ENCODE results near the gene ARID5B.
"Not testable (repeated sequence)": the region's sequence is repeated elsewhere in the genome, so short reads cannot be mapped to it uniquely, and the experiment has no call there.

Gene ARID5B

GRCh38 chr10:61974601-61975390 is 73.3 kb downstream of the ARID5B start:
- H4K91ac ChIP-seq (ENCODE audit: low read depth, low read length) = no peak overlapping the region
- H3K79me2 ChIP-seq (ENCODE audit: control insufficient read depth, insufficient read depth, low read length, poor library complexity) = no peaks in the 10 kb centered on the region
- no peak overlapping the region for H2BK5ac ChIP-seq (ENCODE audit: low read depth, low read length, poor library complexity)
- H3K27me3 ChIP-seq (ENCODE audit: insufficient read depth, low read length) = no peaks in the 10 kb centered on the region
- no peaks in the 10 kb centered on the region for H3K36me3 ChIP-seq (ENCODE audit: control insufficient read depth in 1 of 2, insufficient read depth in 2 of 2, low read length in 2 of 2)
- H2BK12ac ChIP-seq (ENCODE audit: low read length) = no peak overlapping the region
- no peak overlapping the region for H3K9ac ChIP-seq (ENCODE audit: low read length)
- DNase-seq = no peak
- no CpG with 5 or more reads among the region's 8 CpGs for WGBS (ENCODE audit: extremely low coverage, insufficient coverage, insufficient read length)
- no peak overlapping the region for H3K23ac ChIP-seq (ENCODE audit: low read length)
- H3K27ac ChIP-seq (ENCODE audit: low read depth, low read length) = peak overlapping the region; percentile 78
- H2BK120ac ChIP-seq (ENCODE audit: insufficient read depth, low read length, poor library complexity) = no peak overlapping the region
- no peaks in the 10 kb centered on the region for H3K9me3 ChIP-seq (ENCODE audit: insufficient read depth, low read depth, low read length)
- H4K8ac ChIP-seq (ENCODE audit: low read depth, low read length) = no peak overlapping the region
- H3K4me1 ChIP-seq (ENCODE audit: control insufficient read depth in 1 of 2, insufficient read depth in 2 of 2, low read length in 2 of 2) = peaks cover 0 to 6% of the 10 kb centered on the region in 2 experiments
- peaks cover 10% of the 10 kb centered on the region for H3K79me1 ChIP-seq (ENCODE audit: low read length)
- no peak overlapping the region for H3K18ac ChIP-seq (ENCODE audit: low read length)
- H3K14ac ChIP-seq (ENCODE audit: low read length) = no peak overlapping the region
- no peak overlapping the region for H3K4me3 ChIP-seq (ENCODE audit: low read depth, low read length)
- no peak overlapping the region for H2AK5ac ChIP-seq (ENCODE audit: low read length)
- no peak overlapping the region for H3K4ac ChIP-seq (ENCODE audit: low read depth, low read length)
- no peak overlapping the region for H2AFZ ChIP-seq (ENCODE audit: insufficient read depth, low read length, poor library complexity)
- no peak overlapping the region for H4K12ac ChIP-seq (ENCODE audit: low read depth, low read length)
- H3K4me2 ChIP-seq (ENCODE audit: low read length) = peak overlapping the region; percentile 30

DNA sequence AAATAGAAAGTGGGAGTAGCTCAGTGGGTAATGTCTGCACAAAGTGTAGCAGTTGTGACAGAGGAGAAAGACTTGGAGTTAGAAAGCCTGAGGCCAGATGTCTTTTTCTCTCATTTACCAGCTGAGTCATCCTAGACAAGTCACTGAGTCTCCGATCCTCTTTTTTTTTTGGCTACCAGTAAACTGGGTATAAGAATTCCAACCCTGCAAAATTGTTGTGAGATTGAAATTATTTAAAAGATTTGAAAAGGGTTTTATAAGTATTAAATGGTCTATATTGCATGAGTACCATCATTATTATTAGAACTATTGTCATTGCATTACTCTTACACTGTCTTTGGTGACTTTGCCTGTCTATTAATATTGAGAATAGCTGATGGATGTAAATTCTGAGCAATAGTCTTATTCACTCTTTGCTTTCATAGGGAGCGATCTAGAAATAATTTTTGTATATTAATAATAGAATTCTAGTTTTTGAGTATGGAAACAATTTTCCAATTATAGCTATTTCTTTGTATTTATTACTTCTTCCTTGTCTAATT is 74.0 kb downstream of the ARID5B start:
- Histone ChIP-seq H3K36me3 (ENCODE audit: control insufficient read depth in 1 of 2, insufficient read depth in 2 of 2, low read length in 2 of 2) (no peaks in the 10 kb centered on the region), H4K91ac (ENCODE audit: low read depth, low read length) (no peak overlapping the region), H3K9ac (ENCODE audit: low read length) (no peak overlapping the region), H3K9me3 (ENCODE audit: insufficient read depth, low read depth, low read length) (no peaks in the 10 kb centered on the region), H3K79me2 (ENCODE audit: control insufficient read depth, insufficient read depth, low read length, poor library complexity) (no peaks in the 10 kb centered on the region), H2AK5ac (ENCODE audit: low read length) (no peak overlapping the region), H2BK12ac (ENCODE audit: low read length) (no peak overlapping the region), H3K4me3 (ENCODE audit: low read depth, low read length) (no peak overlapping the region), H3K23ac (ENCODE audit: low read length) (no peak overlapping the region), H2AFZ (ENCODE audit: insufficient read depth, low read length, poor library complexity) (no peak overlapping the region), H2BK120ac (ENCODE audit: insufficient read depth, low read length, poor library complexity) (no peak overlapping the region), H3K79me1 (ENCODE audit: low read length) (peaks cover 10% of the 10 kb centered on the region), H3K4me2 (ENCODE audit: low read length) (peak overlapping the region; percentile 30), H3K4me1 (ENCODE audit: control insufficient read depth in 1 of 2, insufficient read depth in 2 of 2, low read length in 2 of 2) (peaks cover 0 to 6% of the 10 kb centered on the region in 2 experiments), H3K27me3 (ENCODE audit: insufficient read depth, low read length) (no peaks in the 10 kb centered on the region), H3K4ac (ENCODE audit: low read depth, low read length) (no peak overlapping the region), H3K27ac (ENCODE audit: low read depth, low read length) (peak overlapping the region; percentile 78), H4K12ac (ENCODE audit: low read depth, low read length) (no peak overlapping the region), H3K18ac (ENCODE audit: low read length) (no peak overlapping the region), H3K14ac (ENCODE audit: low read length) (no peak overlapping the region), H4K8ac (ENCODE audit: low read depth, low read length) (no peak overlapping the region), H2BK5ac (ENCODE audit: low read depth, low read length, poor library complexity) (no peak overlapping the region)
- no CpG with 5 or more reads among the region's 2 CpGs for WGBS (ENCODE audit: extremely low coverage, insufficient coverage, insufficient read length)
- DNase-seq = peak; percentile 30 to 66

DNA sequence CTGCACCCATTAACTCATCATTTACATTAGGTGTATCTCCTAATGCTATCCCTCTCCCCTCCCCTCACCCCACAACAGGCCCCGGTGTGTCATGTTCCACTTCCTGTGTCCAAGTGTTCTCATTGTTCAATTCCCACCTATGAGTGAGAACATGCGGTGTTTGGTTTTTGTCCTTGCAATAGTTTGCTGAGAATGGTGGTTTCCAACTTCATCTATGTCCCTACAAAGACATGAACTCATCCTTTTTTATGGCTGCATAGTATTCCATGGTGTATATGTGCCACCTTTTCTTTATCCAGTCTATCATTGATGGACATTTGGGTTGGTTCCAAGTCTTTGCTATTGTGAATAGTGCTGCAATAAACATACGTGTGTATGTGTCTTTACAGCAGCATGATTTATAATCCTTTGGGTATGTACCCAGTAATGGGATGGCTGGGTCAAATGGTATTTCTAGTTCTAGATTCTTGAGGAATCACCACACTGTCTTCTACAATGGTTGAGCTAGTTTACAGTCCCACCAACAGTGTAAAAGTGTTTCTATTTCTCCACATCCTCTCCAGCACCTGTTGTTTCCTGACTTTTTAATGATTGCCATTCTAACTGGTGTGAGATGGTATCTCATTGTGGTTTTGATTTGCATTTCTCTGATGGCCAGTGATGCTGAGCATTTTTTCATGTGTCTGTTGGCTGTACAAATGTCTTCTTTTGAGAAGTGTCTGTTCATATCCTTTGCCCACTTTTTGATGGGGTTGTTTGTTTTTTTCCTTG is 75.6 kb downstream of the ARID5B start:
- H3K4me1 ChIP-seq (ENCODE audit: control insufficient read depth in 1 of 2, insufficient read depth in 2 of 2, low read length in 2 of 2) = not testable (repeated sequence)

GRCh38 chr10:61978965-61979364 is 77.5 kb downstream of the ARID5B start:
- Histone ChIP-seq H4K8ac (ENCODE audit: low read depth, low read length) (no peak overlapping the region), H3K4ac (ENCODE audit: low read depth, low read length) (no peak overlapping the region), H3K4me2 (ENCODE audit: low read length) (no peak overlapping the region), H3K18ac (ENCODE audit: low read length) (no peak overlapping the region), H3K9me3 (ENCODE audit: insufficient read depth, low read depth, low read length) (no peaks in the 10 kb centered on the region), H2BK12ac (ENCODE audit: low read length) (no peak overlapping the region), H4K12ac (ENCODE audit: low read depth, low read length) (no peak overlapping the region), H2AK5ac (ENCODE audit: low read length) (no peak overlapping the region), H3K27me3 (ENCODE audit: insufficient read depth, low read length) (no peaks in the 10 kb centered on the region), H2AFZ (ENCODE audit: insufficient read depth, low read length, poor library complexity) (no peak overlapping the region), H4K91ac (ENCODE audit: low read depth, low read length) (no peak overlapping the region), H3K27ac (ENCODE audit: low read depth, low read length) (no peak overlapping the region), H2BK120ac (ENCODE audit: insufficient read depth, low read length, poor library complexity) (no peak overlapping the region), H2BK5ac (ENCODE audit: low read depth, low read length, poor library complexity) (no peak overlapping the region), H3K23ac (ENCODE audit: low read length) (no peak overlapping the region), H3K9ac (ENCODE audit: low read length) (no peak overlapping the region), H3K4me1 (ENCODE audit: control insufficient read depth in 1 of 2, insufficient read depth in 2 of 2, low read length in 2 of 2) (peaks cover 0 to 3% of the 10 kb centered on the region in 2 experiments), H3K36me3 (ENCODE audit: control insufficient read depth in 1 of 2, insufficient read depth in 2 of 2, low read length in 2 of 2) (no peaks in the 10 kb centered on the region), H3K79me2 (ENCODE audit: control insufficient read depth, insufficient read depth, low read length, poor library complexity) (no peaks in the 10 kb centered on the region), H3K14ac (ENCODE audit: low read length) (no peak overlapping the region), H3K79me1 (ENCODE audit: low read length) (peaks cover 10% of the 10 kb centered on the region), H3K4me3 (ENCODE audit: low read depth, low read length) (no peak overlapping the region)
- no peak for DNase-seq
- no CpG with 5 or more reads among the region's 5 CpGs for WGBS (ENCODE audit: extremely low coverage, insufficient coverage, insufficient read length)

More for the DNA sequence above, 75.6 kb downstream of the ARID5B start:
- H2AK5ac ChIP-seq (ENCODE audit: low read length); H3K4ac ChIP-seq (ENCODE audit: low read depth, low read length); H3K9ac ChIP-seq (ENCODE audit: low read length); H3K36me3 ChIP-seq (ENCODE audit: control insufficient read depth in 1 of 2, insufficient read depth in 2 of 2, low read length in 2 of 2); H3K79me2 ChIP-seq (ENCODE audit: control insufficient read depth, insufficient read depth, low read length, poor library complexity); DNase-seq; H2BK120ac ChIP-seq (ENCODE audit: insufficient read depth, low read length, poor library complexity); H2BK5ac ChIP-seq (ENCODE audit: low read depth, low read length, poor library complexity); H3K27me3 ChIP-seq (ENCODE audit: insufficient read depth, low read length); H2BK12ac ChIP-seq (ENCODE audit: low read length); H2AFZ ChIP-seq (ENCODE audit: insufficient read depth, low read length, poor library complexity); H3K18ac ChIP-seq (ENCODE audit: low read length); H3K4me3 ChIP-seq (ENCODE audit: low read depth, low read length); H3K23ac ChIP-seq (ENCODE audit: low read length); H3K4me2 ChIP-seq (ENCODE audit: low read length); H3K79me1 ChIP-seq (ENCODE audit: low read length); H3K9me3 ChIP-seq (ENCODE audit: insufficient read depth, low read depth, low read length); H4K91ac ChIP-seq (ENCODE audit: low read depth, low read length); H3K27ac ChIP-seq (ENCODE audit: low read depth, low read length); H4K8ac ChIP-seq (ENCODE audit: low read depth, low read length); H3K14ac ChIP-seq (ENCODE audit: low read length); H4K12ac ChIP-seq (ENCODE audit: low read depth, low read length): not testable (repeated sequence)
- WGBS (ENCODE audit: extremely low coverage, insufficient coverage, insufficient read length) = no CpG with 5 or more reads among the region's 3 CpGs
